A549 (cell line): ENCODE results near the gene CNTN1. TPM values are rescaled to one million over a fixed set of nuclear protein-coding genes. Genes with fewer than 3 reads are reported as not detected.

ENCODE experiments used
- ATAC-seq, 2 experiments: fragments of 200-7000 bp in 1 of 2; fragments of >200 bp in 1 of 2; cut with Nextera tagmentation in 1 of 2; cut with Tn5 transposase in 1 of 2; 3 replicates each; pipeline versions ENCODE4 v1.8.0 to v1.9.1; 2018 to 2020; ENCODE audit warnings: mild to moderate bottlenecking in 1 of 2, moderate library complexity in 1 of 2
- CTCF ChIA-PET: fragments of 300-600 bp; sonication (Branson Sonifier 250); formaldehyde crosslinking; extraction: SDS; loops from one replicate; lab custom pipeline; 2021; ENCODE audit warnings: antibody characterized with exemption, inconsistent platforms; lab: Yijun Ruan, JAX
- POLR2A ChIA-PET: fragments of 350-600 bp; formaldehyde crosslinking; extraction: SDS; loops from one replicate; lab custom pipeline; 2021; ENCODE audit warnings: antibody characterized with exemption, inconsistent platforms; lab: Yijun Ruan, JAX
- DNase-seq, 2 experiments: peaks; one replicate each; pipeline versions ENCODE4 v3.0.0 to v3.0.0-alpha.2; 2011 to 2016; ENCODE audit warnings: low read depth in 1 of 2, low spot score in 1 of 2
- FAIRE-seq: peaks from 2 replicates; lab custom pipeline; 2011; peaks lifted over from hg19 to GRCh38; lab: Jason Lieb, UNC
- H3K27ac ChIP-seq, 2 experiments: fragments of >200 bp; sonication (Bioruptor Twin); formaldehyde crosslinking; 3 replicates each; pipeline ENCODE4 v1.5.1; 2016 to 2017
- H3K4me1 ChIP-seq: fragments of >200 bp; sonication (Bioruptor Twin); formaldehyde crosslinking; 3 replicates; pipeline ENCODE4 v1.6.1; 2016
- H3K4me2 ChIP-seq: fragments of >200 bp; sonication (Bioruptor Twin); formaldehyde crosslinking; 3 replicates; pipeline ENCODE4 v1.6.1; 2016
- H3K4me3 ChIP-seq: fragments of >200 bp; sonication (Bioruptor Twin); formaldehyde crosslinking; 3 replicates; pipeline ENCODE4 v1.5.1; 2016
- H3K9me3 ChIP-seq: fragments of >200 bp; sonication (Bioruptor Twin); formaldehyde crosslinking; 3 replicates; pipeline ENCODE4 v1.6.1; 2016
- BCL3 ChIP-seq: fragments of >200 bp; sonication (Bioruptor Twin); formaldehyde crosslinking; IDR thresholded peaks from 3 replicates; pipeline ENCODE4 v1.6.1; 2016
- CBX8 ChIP-seq: fragments of 200-600 bp; sonication (generic); IDR thresholded peaks from 2 replicates; pipeline ENCODE4 v1.6.1; 2016
- ELK1 ChIP-seq: fragments of 150-350 bp; IDR thresholded peaks from 2 replicates; pipeline ENCODE4 v1.6.1; 2014; ENCODE audit warnings: low read depth, mild to moderate bottlenecking, low read length
- FOSB ChIP-seq: fragments of 250-450 bp; sonication (Bioruptor Pico); IDR thresholded peaks from 2 replicates; pipeline ENCODE4 v1.5.0; 2020; ENCODE audit warnings: mild to moderate bottlenecking, moderate library complexity
- FOSL2 ChIP-seq, 2 experiments: fragments of 450-650 bp in 1 of 2; fragments of >200 bp in 1 of 2; sonication (Bioruptor Twin) in 1 of 2; formaldehyde crosslinking; IDR thresholded peaks; 2 replicates each; pipeline versions ENCODE4 v1.5.0 to v1.6.1; 2016 to 2020; ENCODE audit warnings: mild to moderate bottlenecking in 1 of 2, moderate library complexity in 1 of 2
- GATA3 ChIP-seq: IDR thresholded peaks from 2 replicates; pipeline ENCODE4 v1.6.1; 2012; ENCODE audit warnings: borderline replicate concordance
- HOXA7 ChIP-seq: fragments of 250-450 bp; sonication (Bioruptor Pico); IDR thresholded peaks from 2 replicates; pipeline ENCODE4 v1.5.0; 2020; ENCODE audit warnings: mild to moderate bottlenecking, moderate library complexity
- HOXB13 ChIP-seq: fragments of 250-450 bp; sonication (Bioruptor Pico); IDR thresholded peaks from 2 replicates; pipeline ENCODE4 v1.5.0; 2020; ENCODE audit warnings: low read depth, mild to moderate bottlenecking, moderate library complexity
- HOXB5 ChIP-seq: fragments of 250-450 bp; sonication (Bioruptor Pico); IDR thresholded peaks from 2 replicates; pipeline ENCODE4 v1.5.0; 2020; ENCODE audit warnings: mild to moderate bottlenecking, moderate library complexity
- JUNB ChIP-seq: fragments of >200 bp; sonication (Bioruptor Twin); formaldehyde crosslinking; IDR thresholded peaks from 2 replicates; pipeline ENCODE4 v1.6.1; 2016
- KDM1A ChIP-seq: fragments of 200-600 bp; sonication (generic); IDR thresholded peaks from 2 replicates; pipeline ENCODE4 v1.6.1; 2016; ENCODE audit warnings: low read depth, mild to moderate bottlenecking
- KDM5A ChIP-seq: fragments of 200-600 bp; sonication (generic); IDR thresholded peaks from 2 replicates; pipeline ENCODE4 v1.6.1; 2016; ENCODE audit warnings: antibody characterized with exemption, mild to moderate bottlenecking
- MAX ChIP-seq: IDR thresholded peaks from 2 replicates; pipeline ENCODE4 v1.6.1; 2012
- MAZ ChIP-seq: fragments of 150-350 bp; IDR thresholded peaks from 2 replicates; pipeline ENCODE4 v1.6.1; 2014; ENCODE audit warnings: antibody characterized with exemption, low read depth, low read length, borderline replicate concordance
- NFE2L2 ChIP-seq: fragments of 150-350 bp; conservative IDR thresholded peaks from 2 replicates; pipeline ENCODE4 v1.6.1; 2014; ENCODE audit warnings: low read length
- POLR2AphosphoS2 ChIP-seq: conservative IDR thresholded peaks from 2 replicates; pipeline ENCODE4 v1.6.1; 2012; ENCODE audit warnings: low read length, improper control_type of control experiment, inconsistent platforms
- RAD21 ChIP-seq, 2 experiments: fragments of >200 bp in 1 of 2; sonication (Bioruptor Twin) in 1 of 2; formaldehyde crosslinking in 1 of 2; IDR thresholded peaks in 1 of 2; conservative IDR thresholded peaks in 1 of 2; 2 replicates in 1 of 2; 3 replicates in 1 of 2; pipeline ENCODE4 v1.6.1; 2012 to 2018; ENCODE audit warnings: inconsistent platforms in 1 of 2
- RARB ChIP-seq: fragments of 250-450 bp; sonication (Bioruptor Pico); IDR thresholded peaks from 2 replicates; pipeline ENCODE4 v1.8.0; 2021; ENCODE audit warnings: mild to moderate bottlenecking, moderate library complexity
- RNF2 ChIP-seq: fragments of 200-600 bp; sonication (generic); IDR thresholded peaks from 2 replicates; pipeline ENCODE4 v1.6.1; 2016; ENCODE audit warnings: low read depth, mild to moderate bottlenecking, antibody characterized with exemption, moderate library complexity, borderline replicate concordance
- TFCP2L1 ChIP-seq: fragments of 250-450 bp; sonication (Bioruptor Pico); IDR thresholded peaks from 2 replicates; pipeline ENCODE4 v1.5.0; 2021; ENCODE audit warnings: mild to moderate bottlenecking
- USF2 ChIP-seq: fragments of 450-650 bp; IDR thresholded peaks from 2 replicates; pipeline ENCODE4 v1.6.1; 2014; ENCODE audit warnings: antibody characterized with exemption
- ZNF302 ChIP-seq: fragments of 250-450 bp; sonication (Bioruptor Pico); IDR thresholded peaks from 2 replicates; pipeline ENCODE4 v1.9.0; 2021; ENCODE audit warnings: inconsistent platforms, mild to moderate bottlenecking, moderate library complexity
- ZSCAN20 ChIP-seq: fragments of 250-450 bp; sonication (Bioruptor Pico); IDR thresholded peaks from 2 replicates; pipeline ENCODE4 v1.8.0; 2022; ENCODE audit warnings: mild to moderate bottlenecking, moderate library complexity
- WGBS: methylation state at CpG from one replicate; pipeline ENCODE4 v1.1.6; 2017; ENCODE audit errors: missing lambda C conversion rate; 5-methylcytosine and 5-hydroxymethylcytosine counted together
- polyA plus RNA-seq, 4 experiments: library from polyadenylated mRNA; depleted of rRNA in 3 of 4; stranded (reverse); fragments of >200 nt; fragmentation: RNase III in 1 of 4; extraction: RNeasy Plus Mini Kit Qiagen cat#74134 plus additional on column Dnase treatment in 1 of 4; gene quantifications; 2 replicates in 3 of 4; 3 replicates in 1 of 4; pipeline ENCODE4 v1.2.3, GENCODE V29; 2011 to 2017

The CNTN1 gene
- polyA plus RNA-seq, 2 of the 4 experiments (the other 2 are of a cell fraction), result 69.7 to 175 TPM

- WGBS, result 83% methylated on average over 5 of the region's 5 CpGs
- Histone ChIP-seq H3K4me3 (no peak overlapping the region), H3K4me2 (no peak overlapping the region), H3K9me3 (no peaks in the 10 kb centered on the region)
- no peak for DNase-seq
- TF ChIP-seq RARB (CRISPR knock-in tag) (no peak), MAZ (no peak), RNF2 (no peak), POLR2AphosphoS2 (no peak), HOXA7 (CRISPR knock-in tag) (no peak), FOSL2 (IDR thresholded peaks at IDR 0.05) (no peak), FOSL2 (CRISPR knock-in tag; IDR thresholded peaks at IDR 0.05) (no peak), MAX (no peak), ZNF302 (CRISPR knock-in tag) (no peak), KDM5A (no peak)
- TF ChIP-seq, all 56 proteins: peak for 0
- no peak for FAIRE-seq
- no peak for ATAC-seq
- H3K27ac ChIP-seq, result no peak overlapping the region
- POLR2A ChIA-PET, result no interaction called here
- CTCF ChIA-PET, result no interaction called here
- H3K4me1 ChIP-seq, result peaks cover 14% of the 10 kb centered on the region
Observed at GRCh38 chr12:40834321-40834720, 142.1 kb downstream of the CNTN1 start.

- Histone ChIP-seq H3K4me1 (no peaks in the 10 kb centered on the region), H3K4me3 (no peak overlapping the region), H3K9me3 (no peaks in the 10 kb centered on the region), H3K27ac (no peak overlapping the region), H3K4me2 (no peak overlapping the region)
- CTCF ChIA-PET, result interaction anchor here (1.1 kb wide), 1 partner anchor 742 kb away, joined by 3 read pairs; no protein-coding TSS in a partner anchor
- DNase-seq (no peak), ATAC-seq (no peak), FAIRE-seq (no peak)
- POLR2A ChIA-PET, result no interaction called here
- TF ChIP-seq ELK1 (no peak), ZNF302 (CRISPR knock-in tag) (no peak), USF2 (no peak)
- 95% methylated on average over 6 of the region's 6 CpGs for WGBS
Observed at GRCh38 chr12:40837891-40838429, 145.7 kb downstream of the CNTN1 start.

- Histone ChIP-seq H3K4me1 (no peaks in the 10 kb centered on the region), H3K4me3 (no peak overlapping the region), H3K27ac (no peak overlapping the region), H3K9me3 (no peaks in the 10 kb centered on the region), H3K4me2 (no peak overlapping the region)
- POLR2A ChIA-PET, result no interaction called here
- no peak for TF ChIP-seq CBX8
- no peak for TF ChIP-seq JUNB
- no peak for TF ChIP-seq KDM1A
- TF ChIP-seq RNF2, result no peak
- no peak for TF ChIP-seq FOSB (CRISPR knock-in tag)
- TF ChIP-seq HOXB5 (CRISPR knock-in tag), result no peak
- TF ChIP-seq ZSCAN20, result no peak
- TF ChIP-seq BCL3, result no peak
- TF ChIP-seq ZNF302 (CRISPR knock-in tag), result no peak
- TF ChIP-seq RARB (CRISPR knock-in tag), result no peak
- no peak for TF ChIP-seq RAD21 (conservative IDR thresholded peaks at IDR 0.05 in 1 of 2, IDR thresholded peaks at IDR 0.05 in 1 of 2)
- TF ChIP-seq GATA3, result no peak
- TF ChIP-seq HOXB13 (CRISPR knock-in tag), result no peak
- no peak for TF ChIP-seq TFCP2L1 (CRISPR knock-in tag)
- no peak for TF ChIP-seq NFE2L2
- DNase-seq (no peak), ATAC-seq (no peak), FAIRE-seq (no peak)
- CTCF ChIA-PET, result no interaction called here
- WGBS, result 88% methylated on average over 3 of the region's 3 CpGs
Observed at GRCh38 chr12:40843495-40843894, 151.3 kb downstream of the CNTN1 start.
